OCI-LY3 (cell line): ENCODE measurements around the gene WWOX.

Source experiments
- EZH2phosphoT487 ChIP-seq: fragments of 200-600 bp; shearing (Covaris generic); IDR thresholded peaks from 2 replicates; pipeline ENCODE4 v1.6.1; 2018; ENCODE audit warnings: antibody characterized with exemption, mixed run types, low read depth
- TF ChIP-seq, protein P1 (sequence below): fragments of 200-600, 300-600 bp; sonication (generic); IDR thresholded peaks from 2 replicates; pipeline ENCODE4 v1.5.1; 2014; ENCODE audit warnings: antibody characterized with exemption, low read length, low read depth

DNA sequence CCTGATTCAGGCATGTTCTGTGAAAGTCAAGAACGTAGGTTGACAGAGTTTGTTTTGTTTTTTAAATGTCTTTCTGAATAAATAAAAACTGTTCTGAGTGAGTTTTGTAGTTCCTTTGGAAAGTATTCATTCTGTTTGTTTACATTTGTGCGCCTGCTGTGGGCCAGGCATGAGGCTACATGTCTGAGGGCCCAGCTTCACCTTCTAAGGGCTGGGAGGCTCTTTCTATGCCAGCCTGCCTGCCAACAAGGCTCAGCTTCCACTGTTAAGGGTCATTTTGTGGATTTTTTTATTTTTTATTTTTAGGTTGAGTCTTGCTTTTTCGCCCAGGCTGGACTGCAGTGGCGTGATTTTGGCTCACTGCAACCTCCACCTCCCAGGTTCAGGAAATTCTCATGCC lies 6.1 kb downstream of the WWOX start:
- TF ChIP-seq, protein P1, sequence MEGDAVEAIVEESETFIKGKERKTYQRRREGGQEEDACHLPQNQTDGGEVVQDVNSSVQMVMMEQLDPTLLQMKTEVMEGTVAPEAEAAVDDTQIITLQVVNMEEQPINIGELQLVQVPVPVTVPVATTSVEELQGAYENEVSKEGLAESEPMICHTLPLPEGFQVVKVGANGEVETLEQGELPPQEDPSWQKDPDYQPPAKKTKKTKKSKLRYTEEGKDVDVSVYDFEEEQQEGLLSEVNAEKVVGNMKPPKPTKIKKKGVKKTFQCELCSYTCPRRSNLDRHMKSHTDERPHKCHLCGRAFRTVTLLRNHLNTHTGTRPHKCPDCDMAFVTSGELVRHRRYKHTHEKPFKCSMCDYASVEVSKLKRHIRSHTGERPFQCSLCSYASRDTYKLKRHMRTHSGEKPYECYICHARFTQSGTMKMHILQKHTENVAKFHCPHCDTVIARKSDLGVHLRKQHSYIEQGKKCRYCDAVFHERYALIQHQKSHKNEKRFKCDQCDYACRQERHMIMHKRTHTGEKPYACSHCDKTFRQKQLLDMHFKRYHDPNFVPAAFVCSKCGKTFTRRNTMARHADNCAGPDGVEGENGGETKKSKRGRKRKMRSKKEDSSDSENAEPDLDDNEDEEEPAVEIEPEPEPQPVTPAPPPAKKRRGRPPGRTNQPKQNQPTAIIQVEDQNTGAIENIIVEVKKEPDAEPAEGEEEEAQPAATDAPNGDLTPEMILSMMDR, result no peak
- TF ChIP-seq EZH2phosphoT487, result no peak
